Measurements from ENCODE around the gene MAST1.

The MAST1 gene

DNA sequence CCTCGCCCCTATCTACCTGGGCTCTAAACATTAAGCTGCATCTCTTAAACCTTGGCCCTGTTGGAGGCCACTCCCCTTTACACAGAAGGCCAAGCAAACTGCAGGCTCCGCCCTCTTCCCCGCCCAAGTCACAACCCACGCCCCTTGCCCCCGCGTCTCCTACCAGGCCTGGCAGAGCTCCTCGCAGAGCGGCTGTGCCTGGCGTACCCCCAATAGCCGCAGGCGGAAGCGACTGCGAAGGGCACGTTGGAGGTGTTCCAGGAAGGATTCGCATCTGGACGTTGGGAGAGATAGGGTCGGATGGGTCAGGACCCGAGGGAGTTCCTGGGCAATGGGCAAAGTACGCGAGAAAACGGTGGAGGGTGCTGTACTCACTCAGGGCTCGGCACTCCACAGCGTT is 9.8 kb upstream of the MAST1 start:
- Histone ChIP-seq H3K9me3 (ENCODE audit: insufficient read depth, low read depth, low read length) (no peaks in the 10 kb centered on the region), H3K27me3 (ENCODE audit: insufficient read depth, low read length) (peaks cover 26% of the 10 kb centered on the region; the same call in 1 of the 2 replicates), H3K36me3 (ENCODE audit: insufficient read depth, low read length) (no peaks in the 10 kb centered on the region), H3K4me3 (ENCODE audit: low read length) (peak overlapping the region; percentile 42), H3K27ac (ENCODE audit: low read depth, low read length) (no peak overlapping the region), H3K9ac (ENCODE audit: low read depth, low read length) (no peak overlapping the region), H3K4me1 (ENCODE audit: insufficient read depth, low read length) (no peaks in the 10 kb centered on the region)
- WGBS: 17% methylated on average over 23 of the region's 23 CpGs

DNA sequence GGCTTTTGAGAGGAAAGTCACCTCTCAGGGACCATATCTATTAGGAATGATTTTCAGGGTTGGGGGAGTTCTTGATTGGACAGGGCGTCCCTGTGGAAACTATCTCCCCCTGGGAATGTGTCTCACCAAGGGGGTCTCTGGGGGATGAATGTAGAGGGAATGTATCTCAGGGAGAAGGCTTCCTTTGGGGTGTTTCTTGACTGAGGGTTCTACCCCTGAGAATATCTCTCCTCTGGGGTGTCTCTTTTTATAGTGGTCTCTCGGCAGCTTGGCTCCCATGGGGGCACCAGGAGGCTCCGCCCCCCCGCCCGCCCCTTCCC is 4.9 kb upstream of the MAST1 start:
- H3K4me1 ChIP-seq (ENCODE audit: insufficient read depth, low read length): peaks cover 10% of the 10 kb centered on the region
- 6% methylated on average over 2 of the region's 5 CpGs for WGBS
- H3K27me3 ChIP-seq (ENCODE audit: insufficient read depth, low read length): peaks cover 59% of the 10 kb centered on the region
- no peak overlapping the region for H3K9ac ChIP-seq (ENCODE audit: low read depth, low read length)
- no peaks in the 10 kb centered on the region for H3K36me3 ChIP-seq (ENCODE audit: insufficient read depth, low read length)
- H3K27ac ChIP-seq (ENCODE audit: low read depth, low read length): no peak overlapping the region
- H3K4me3 ChIP-seq (ENCODE audit: low read length): peak overlapping the region; percentile 36
- no peaks in the 10 kb centered on the region for H3K9me3 ChIP-seq (ENCODE audit: insufficient read depth, low read depth, low read length)

DNA sequence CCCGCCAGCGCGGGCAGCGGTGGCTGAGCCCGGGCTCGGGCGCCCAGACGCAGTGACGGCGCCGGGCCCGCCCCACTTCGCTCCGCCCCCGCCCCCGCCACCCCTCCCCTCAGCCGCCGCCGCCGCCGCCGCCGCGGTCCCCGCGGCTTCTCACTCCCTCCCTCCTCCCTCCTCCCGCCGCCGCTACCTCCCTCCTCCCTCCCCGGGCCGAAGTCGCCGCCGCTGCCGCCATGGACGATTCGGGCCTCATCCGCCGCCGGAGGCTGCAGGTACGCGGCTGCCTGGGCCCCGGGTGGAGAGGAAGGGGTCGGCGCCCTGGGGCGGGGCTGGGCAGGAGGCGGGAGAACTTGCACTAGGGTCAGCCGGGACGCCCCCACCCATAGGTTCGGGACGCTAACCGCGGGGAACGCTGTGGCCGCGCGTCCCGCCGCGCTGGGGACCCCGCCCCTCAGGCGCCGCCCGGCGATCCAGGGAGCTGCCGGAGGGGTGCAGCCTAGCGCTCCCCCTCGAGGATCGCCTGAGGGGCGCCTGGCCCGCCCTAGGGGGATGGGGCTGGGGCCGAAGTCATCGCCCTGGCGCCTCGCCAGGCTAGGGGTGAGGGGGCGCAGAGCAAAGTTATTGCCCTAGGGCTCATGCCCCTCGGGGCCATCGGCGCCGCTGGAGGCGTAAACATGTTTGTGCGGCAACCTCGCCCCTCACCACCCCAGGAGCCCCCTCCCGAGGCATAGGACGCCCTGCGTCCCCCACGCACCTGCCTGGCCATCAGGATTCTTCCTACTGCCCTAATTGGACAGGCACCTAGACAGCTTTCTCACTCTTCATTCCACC is 4.4 kb upstream of the MAST1 start:
- Histone ChIP-seq H3K4me1 (ENCODE audit: insufficient read depth, low read length) (peaks cover 10% of the 10 kb centered on the region), H3K4me3 (ENCODE audit: low read length) (peak overlapping the region; percentile 65), H3K27me3 (ENCODE audit: insufficient read depth, low read length) (peaks cover 57% of the 10 kb centered on the region), H3K9ac (ENCODE audit: low read depth, low read length) (peak overlapping the region; percentile 38; the same call in 1 of the 2 replicates), H3K9me3 (ENCODE audit: insufficient read depth, low read depth, low read length) (no peaks in the 10 kb centered on the region), H3K27ac (ENCODE audit: low read depth, low read length) (no peak overlapping the region; the same call in 1 of the 2 replicates), H3K36me3 (ENCODE audit: insufficient read depth, low read length) (no peaks in the 10 kb centered on the region)
- under 1% methylated on average over 58 of the region's 87 CpGs for WGBS

DNA sequence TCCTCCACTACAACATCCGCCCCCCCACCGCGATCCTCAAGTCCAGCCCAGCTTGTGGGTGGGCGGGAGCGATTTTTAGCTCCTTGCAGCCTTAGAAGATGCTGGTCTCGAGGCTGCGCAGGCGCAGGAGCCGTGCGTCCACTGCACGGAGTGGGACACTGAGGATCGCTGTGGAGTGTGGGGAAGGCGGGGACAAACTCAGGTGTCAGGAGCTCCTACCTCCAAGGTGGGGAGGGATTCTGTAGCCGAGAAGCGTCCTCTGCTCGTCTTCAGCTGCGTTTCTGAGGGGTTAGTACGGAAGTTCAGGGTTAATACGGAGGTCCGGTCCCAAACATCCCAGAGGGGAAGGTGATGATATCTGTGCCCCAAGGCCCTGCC is 3.8 kb upstream of the MAST1 start, which contains the start of gene RTBDN:
RTBDN (minus strand) TSS at position 14 of the 378 bp plus-strand sequence. CDS start 4,600 bp downstream, outside the sequence.
- Histone ChIP-seq H3K36me3 (ENCODE audit: insufficient read depth, low read length) (no peaks in the 10 kb centered on the region), H3K9ac (ENCODE audit: low read depth, low read length) (peak within 1 kb of the TSS; percentile 38; the same call in 1 of the 2 replicates), H3K4me1 (ENCODE audit: insufficient read depth, low read length) (peaks cover 10% of the 10 kb centered on the region), H3K27ac (ENCODE audit: low read depth, low read length) (no peak within 1 kb of the TSS; the same call in 1 of the 2 replicates), H3K4me3 (ENCODE audit: low read length) (peak within 1 kb of the TSS; percentile 65), H3K9me3 (ENCODE audit: insufficient read depth, low read depth, low read length) (no peaks in the 10 kb centered on the region), H3K27me3 (ENCODE audit: insufficient read depth, low read length) (peaks cover 62% of the 10 kb centered on the region)
- WGBS: 9% methylated on average over 20 of the region's 20 CpGs

DNA sequence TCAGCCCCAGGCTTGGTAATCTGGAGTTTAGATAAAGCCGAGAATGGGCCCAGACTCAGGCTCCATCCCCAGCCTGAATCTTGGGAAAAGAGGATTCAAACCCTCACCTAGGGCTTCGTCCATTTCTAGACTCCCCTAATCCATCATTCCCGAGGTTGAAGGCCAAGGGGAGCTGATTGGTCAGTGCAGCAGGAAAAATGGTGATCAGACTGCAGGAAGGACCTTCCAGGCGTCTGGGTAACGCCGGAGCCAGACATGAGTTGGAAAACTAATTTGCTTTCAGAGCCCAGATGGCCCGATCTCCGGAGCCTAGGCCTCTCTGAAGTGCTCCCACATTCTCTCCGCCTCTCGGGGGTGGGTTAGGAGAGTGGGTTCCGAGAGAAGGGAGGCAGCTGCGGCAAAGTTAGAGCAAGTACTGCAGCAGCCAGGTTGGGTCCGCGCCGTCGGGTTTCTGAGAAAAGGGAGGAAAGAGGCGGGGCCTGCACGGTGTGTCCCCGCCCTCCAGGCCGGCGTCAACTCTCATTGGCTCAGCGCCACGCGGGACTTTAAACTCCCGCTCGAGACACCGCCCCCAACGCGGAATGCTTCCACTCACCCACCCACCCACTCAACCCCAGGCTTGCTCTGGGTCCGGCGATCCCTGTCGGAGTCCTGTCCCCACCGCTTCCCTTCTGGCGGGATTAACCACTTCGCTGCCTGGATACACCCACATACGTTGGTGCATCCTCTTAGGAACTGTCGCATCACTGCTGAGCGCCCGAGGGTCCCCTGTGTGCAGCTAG is 3.1 kb upstream of the MAST1 start:
- Histone ChIP-seq H3K27ac (ENCODE audit: low read depth, low read length) (no peak overlapping the region), H3K4me1 (ENCODE audit: insufficient read depth, low read length) (peaks cover 12% of the 10 kb centered on the region), H3K4me3 (ENCODE audit: low read length) (peak overlapping the region; percentile 65), H3K27me3 (ENCODE audit: insufficient read depth, low read length) (peaks cover 63% of the 10 kb centered on the region), H3K9me3 (ENCODE audit: insufficient read depth, low read depth, low read length) (no peaks in the 10 kb centered on the region), H3K9ac (ENCODE audit: low read depth, low read length) (no peak overlapping the region), H3K36me3 (ENCODE audit: insufficient read depth, low read length) (no peaks in the 10 kb centered on the region)
- WGBS: 13% methylated on average over 39 of the region's 39 CpGs

DNA sequence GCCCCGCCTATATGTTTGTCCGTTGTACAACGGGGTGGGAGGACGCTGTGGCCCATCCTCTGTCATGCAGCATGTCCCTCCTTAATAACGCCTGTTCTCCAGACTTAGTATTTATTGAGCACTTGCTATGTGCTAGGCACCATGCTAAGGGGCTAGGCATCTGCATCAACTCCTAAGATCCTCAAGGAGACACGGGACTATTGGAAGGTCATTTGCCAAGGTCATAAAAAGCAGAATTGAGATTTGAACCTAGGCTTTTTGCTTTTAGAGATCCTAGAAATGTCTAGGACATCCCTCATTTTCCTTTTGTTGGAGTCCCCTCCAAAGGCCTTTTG is 1.8 kb upstream of the MAST1 start:
- H3K27me3 ChIP-seq (ENCODE audit: insufficient read depth, low read length): peaks cover 58% of the 10 kb centered on the region
- H3K36me3 ChIP-seq (ENCODE audit: insufficient read depth, low read length): no peaks in the 10 kb centered on the region
- H3K4me3 ChIP-seq (ENCODE audit: low read length): peak overlapping the region; percentile 65; the same call in 1 of the 2 replicates
- no peak overlapping the region for H3K27ac ChIP-seq (ENCODE audit: low read depth, low read length)
- 12% methylated on average over 6 of the region's 6 CpGs for WGBS
- no peaks in the 10 kb centered on the region for H3K9me3 ChIP-seq (ENCODE audit: insufficient read depth, low read depth, low read length)
- H3K9ac ChIP-seq (ENCODE audit: low read depth, low read length): no peak overlapping the region
- peaks cover 16% of the 10 kb centered on the region for H3K4me1 ChIP-seq (ENCODE audit: insufficient read depth, low read length)

DNA sequence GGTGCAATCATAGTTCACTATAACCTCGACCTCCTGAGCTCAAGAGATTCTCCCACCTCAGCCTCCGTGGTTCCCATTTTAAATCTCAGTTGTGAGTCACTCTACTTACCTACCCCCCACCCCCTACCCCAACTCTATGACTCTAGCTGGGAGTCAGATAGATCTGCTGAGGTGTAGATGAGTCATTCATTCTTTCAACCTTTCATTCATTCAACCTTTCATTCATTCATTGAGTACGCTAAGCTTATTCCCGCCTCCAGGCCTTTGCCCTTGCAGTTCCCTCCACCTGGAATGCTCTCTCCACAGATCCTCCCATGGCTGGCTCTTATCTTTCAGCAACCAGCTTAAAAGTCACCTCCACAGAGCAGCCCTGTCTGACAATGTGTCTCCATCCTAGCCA is 1.1 kb upstream of the MAST1 start:
- WGBS: 57% methylated on average over 4 of the region's 4 CpGs
- Histone ChIP-seq H3K36me3 (ENCODE audit: insufficient read depth, low read length) (no peaks in the 10 kb centered on the region), H3K4me1 (ENCODE audit: insufficient read depth, low read length) (peaks cover 19% of the 10 kb centered on the region), H3K27me3 (ENCODE audit: insufficient read depth, low read length) (peaks cover 50% of the 10 kb centered on the region), H3K4me3 (ENCODE audit: low read length) (no peak overlapping the region), H3K9ac (ENCODE audit: low read depth, low read length) (no peak overlapping the region), H3K27ac (ENCODE audit: low read depth, low read length) (no peak overlapping the region), H3K9me3 (ENCODE audit: insufficient read depth, low read depth, low read length) (no peaks in the 10 kb centered on the region)

DNA sequence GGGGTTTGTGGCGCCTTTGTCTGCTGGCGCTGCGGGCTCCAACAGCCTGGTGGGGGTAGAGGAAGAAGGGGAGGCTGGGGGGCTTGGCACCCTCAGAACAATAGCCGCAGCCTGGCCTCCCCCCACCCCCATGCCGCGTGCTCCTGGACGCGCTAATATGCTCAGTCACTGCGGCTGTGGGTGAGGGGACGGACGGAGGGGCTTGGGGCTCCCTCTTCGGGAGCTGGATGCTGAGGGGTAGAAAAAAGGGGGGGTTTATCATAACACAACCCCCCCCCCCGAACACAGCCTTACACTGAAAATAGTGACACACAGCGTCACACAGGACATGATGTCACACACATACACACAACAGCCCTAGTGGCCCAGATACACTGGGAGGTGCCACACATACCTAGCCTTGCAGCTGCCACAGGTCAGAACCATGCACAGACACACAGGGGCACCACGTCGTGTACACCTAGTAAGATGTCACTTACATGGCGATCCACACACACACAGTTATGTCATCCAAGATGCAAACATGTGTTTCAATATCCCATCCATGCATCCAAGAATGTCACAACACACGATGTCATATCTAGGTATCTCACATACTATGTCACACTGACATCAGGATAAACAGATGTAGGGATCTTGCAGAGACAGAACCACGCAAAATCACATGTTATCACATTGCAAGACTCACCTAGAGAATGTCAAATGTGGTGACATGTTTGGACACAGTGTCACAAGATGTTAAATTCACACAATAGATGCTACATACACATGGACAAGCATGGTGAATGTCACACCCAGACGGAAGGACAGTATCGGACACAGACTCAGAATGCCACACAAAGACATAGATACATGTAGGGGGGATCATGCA is 806 bp downstream of the MAST1 start:
- Histone ChIP-seq H3K27ac (ENCODE audit: low read depth, low read length) (no peak overlapping the region), H3K4me3 (ENCODE audit: low read length) (peak overlapping the region; percentile 73), H3K27me3 (ENCODE audit: insufficient read depth, low read length) (peaks cover 37% of the 10 kb centered on the region), H3K9ac (ENCODE audit: low read depth, low read length) (peak overlapping the region; percentile 65; the same call in 1 of the 2 replicates), H3K9me3 (ENCODE audit: insufficient read depth, low read depth, low read length) (no peaks in the 10 kb centered on the region), H3K36me3 (ENCODE audit: insufficient read depth, low read length) (peaks cover 4% of the 10 kb centered on the region; the same call in 1 of the 2 replicates), H3K4me1 (ENCODE audit: insufficient read depth, low read length) (peaks cover 19% of the 10 kb centered on the region)
- 68% methylated on average over 9 of the region's 21 CpGs for WGBS

DNA sequence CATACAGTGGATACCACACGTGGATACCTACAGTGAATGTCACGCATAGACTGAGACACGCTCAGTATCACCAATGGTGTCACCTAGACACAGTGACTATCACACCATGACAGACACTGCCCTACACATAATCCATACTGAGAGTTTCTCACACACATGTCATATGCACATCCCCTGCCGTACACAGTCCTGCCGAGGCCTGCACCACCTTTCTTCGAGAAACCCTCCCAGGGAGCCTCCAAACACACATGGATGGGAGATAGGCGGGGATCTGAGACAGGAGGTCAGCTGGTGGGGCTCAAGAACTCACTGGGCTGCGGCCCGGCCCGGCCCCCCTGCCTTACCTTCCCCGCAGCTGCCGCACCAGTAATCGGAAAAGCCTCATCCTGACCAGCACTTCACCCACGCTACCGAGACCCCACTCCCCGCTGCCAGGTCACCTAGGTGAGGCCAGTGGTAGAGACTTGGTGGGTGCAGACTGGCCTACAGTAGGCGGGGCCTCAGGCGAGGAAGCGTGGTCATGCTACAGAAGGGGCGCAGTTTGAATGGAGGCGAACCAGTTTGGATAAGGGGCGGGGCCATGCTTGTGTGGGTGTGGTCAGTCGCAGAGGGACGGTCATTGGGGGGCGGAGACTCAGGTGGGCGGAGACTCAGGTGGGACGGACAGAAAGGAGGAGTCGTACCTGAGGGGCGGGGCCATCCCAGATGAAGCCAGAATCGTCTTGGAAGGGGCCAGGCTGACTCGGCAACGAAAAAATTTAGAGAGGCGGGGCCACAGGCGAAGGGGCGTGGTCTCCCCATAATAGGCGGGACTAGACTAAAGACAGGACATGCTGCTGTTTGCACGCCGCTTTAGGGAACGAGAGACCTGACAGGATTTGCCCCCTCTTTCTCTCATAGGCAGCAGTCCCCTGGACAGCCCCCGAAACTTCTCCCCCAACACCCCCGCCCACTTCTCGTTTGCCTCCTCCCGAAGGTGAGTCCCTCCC is 2.1 kb downstream of the MAST1 start:
- peaks cover 25% of the 10 kb centered on the region for H3K27me3 ChIP-seq (ENCODE audit: insufficient read depth, low read length)
- peaks cover 19% of the 10 kb centered on the region for H3K4me1 ChIP-seq (ENCODE audit: insufficient read depth, low read length)
- peak overlapping the region; percentile 48 for H3K4me3 ChIP-seq (ENCODE audit: low read length)
- no peak overlapping the region for H3K9ac ChIP-seq (ENCODE audit: low read depth, low read length)
- peak overlapping the region; percentile 80 for H3K27ac ChIP-seq (ENCODE audit: low read depth, low read length)
- H3K9me3 ChIP-seq (ENCODE audit: insufficient read depth, low read depth, low read length): no peaks in the 10 kb centered on the region
- 24% methylated on average over 43 of the region's 43 CpGs for WGBS
- H3K36me3 ChIP-seq (ENCODE audit: insufficient read depth, low read length): peaks cover 4% of the 10 kb centered on the region; the same call in 1 of the 2 replicates

DNA sequence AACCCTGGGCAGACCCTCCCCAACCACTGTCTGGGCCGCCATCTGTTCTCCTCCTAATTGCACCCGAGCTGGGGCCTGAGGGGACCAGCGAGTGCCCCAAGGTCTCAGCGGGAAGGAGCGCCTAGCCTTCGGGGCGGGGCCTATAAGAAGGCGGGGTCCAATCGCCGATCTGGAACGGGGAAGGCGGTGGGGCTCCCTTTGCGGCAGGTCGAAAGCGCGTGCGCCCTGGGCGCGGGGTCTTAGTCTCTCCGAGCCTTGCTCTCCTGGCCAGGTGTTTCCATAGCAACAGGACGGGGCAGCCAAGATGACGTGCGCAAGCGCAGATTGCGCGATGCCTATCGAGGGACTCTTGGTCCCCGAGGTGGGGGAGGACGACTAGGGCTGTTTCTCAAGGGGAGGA is 2.8 kb downstream of the MAST1 start:
- peak overlapping the region; percentile 80 for H3K27ac ChIP-seq (ENCODE audit: low read depth, low read length)
- peaks cover 19% of the 10 kb centered on the region for H3K4me1 ChIP-seq (ENCODE audit: insufficient read depth, low read length)
- peaks cover 19% of the 10 kb centered on the region for H3K27me3 ChIP-seq (ENCODE audit: insufficient read depth, low read length)
- H3K9me3 ChIP-seq (ENCODE audit: insufficient read depth, low read depth, low read length): no peaks in the 10 kb centered on the region
- no peak overlapping the region for H3K9ac ChIP-seq (ENCODE audit: low read depth, low read length)
- peak overlapping the region; percentile 48 for H3K4me3 ChIP-seq (ENCODE audit: low read length)
- 1% methylated on average over 29 of the region's 29 CpGs for WGBS
- peaks cover 4% of the 10 kb centered on the region; the same call in 1 of the 2 replicates for H3K36me3 ChIP-seq (ENCODE audit: insufficient read depth, low read length)

Data from HUES64 (cell line).